A673 (cell line): Measurements from ENCODE around the gene PCID2. TPM values are rescaled to one million over a fixed set of nuclear protein-coding genes. Genes with fewer than 3 reads are reported as not detected.

Experiments
- BruUV-seq: library from RNA; stranded (reverse); fragments of 400-500 nt; replicated peaks from 2 replicates; lab custom pipeline; 2021; lab: Mats Ljungman, UMichigan
- CTCF ChIA-PET: fragments of 300-600 bp; sonication (Branson Sonifier 250); formaldehyde crosslinking; loops from one replicate; lab custom pipeline; 2022; ENCODE audit warnings: antibody characterized with exemption; lab: Charles Lee
- POLR2A ChIA-PET: fragments of 300-600 bp; sonication (Branson Sonifier 250); formaldehyde crosslinking; loops from one replicate; lab custom pipeline; 2022; ENCODE audit warnings: antibody characterized with exemption; ENCODE audit not compliant: low non-redundant PET; lab: Charles Lee
- DNase-seq: peaks from one replicate; pipeline ENCODE4 v3.0.0-alpha.2; 2015; ENCODE audit warnings: low spot score
- H3K27ac ChIP-seq: fragments of 200-600 bp; sonication (generic); 2 replicates; pipeline ENCODE4 v1.5.1; 2016; ENCODE audit warnings: mixed run types, low read depth, mild to moderate bottlenecking, mixed read lengths, antibody characterized with exemption, low read length; ENCODE audit not compliant: poor library complexity, severe bottlenecking
- H3K27me3 ChIP-seq: fragments of 200-600 bp; sonication (generic); replicated peaks from 2 replicates; pipeline ENCODE4 v1.6.1; 2017; ENCODE audit warnings: mixed run types, low read depth, mild to moderate bottlenecking, mixed read lengths, antibody characterized with exemption, low read length; ENCODE audit not compliant: insufficient read depth, poor library complexity
- H3K36me3 ChIP-seq: fragments of 200-600 bp; sonication (generic); 2 replicates; pipeline ENCODE4 v1.6.1; 2016; ENCODE audit warnings: mixed run types, mild to moderate bottlenecking, mixed read lengths, antibody characterized with exemption, low read length; ENCODE audit not compliant: insufficient read depth, poor library complexity, severe bottlenecking
- H3K4me1 ChIP-seq: fragments of 200-600 bp; sonication (generic); 2 replicates; pipeline ENCODE4 v1.6.1; 2017; ENCODE audit warnings: mixed run types, mild to moderate bottlenecking, mixed read lengths, antibody characterized with exemption, low read length; ENCODE audit not compliant: insufficient read depth, poor library complexity, severe bottlenecking
- H3K4me3 ChIP-seq: fragments of 200-600 bp; sonication (generic); 2 replicates; pipeline ENCODE4 v1.5.1; 2016; ENCODE audit warnings: low read depth, mixed run types, mild to moderate bottlenecking, mixed read lengths, low read length; ENCODE audit not compliant: poor library complexity, severe bottlenecking
- H3K9me3 ChIP-seq: fragments of 200-600 bp; sonication (generic); 2 replicates; pipeline ENCODE4 v1.6.1; 2016; ENCODE audit warnings: mixed run types, low read depth, mild to moderate bottlenecking, mixed read lengths, antibody characterized with exemption, low read length; ENCODE audit not compliant: poor library complexity, severe bottlenecking
- CTCF ChIP-seq: fragments of 300-800, 200-600 bp; sonication (generic); conservative IDR thresholded peaks from 2 replicates; pipeline ENCODE4 v1.5.1; 2017; ENCODE audit warnings: low read depth, mild to moderate bottlenecking, antibody characterized with exemption, low read length, moderate library complexity, mixed read lengths
- EZH2 ChIP-seq: fragments of 200-600 bp; sonication (generic); IDR thresholded peaks from 2 replicates; pipeline ENCODE4 v1.6.1; 2017; ENCODE audit warnings: borderline replicate concordance, low read depth, mild to moderate bottlenecking, mixed read lengths, antibody characterized with exemption, low read length; ENCODE audit not compliant: poor library complexity, severe bottlenecking
- intact Hi-C: fragments of 100-400 bp; cut with micrococcal nuclease; formaldehyde crosslinking; loops from one replicate; pipeline ENCODE4 v1.10.0; 2022; ENCODE audit not compliant: unreplicated experiment
- total RNA-seq: library from RNA; stranded (reverse); gene quantifications from 2 replicates; pipeline ENCODE4 v1.2.3, GENCODE V29; 2021

PCID2 gene
- total RNA-seq, 1 experiment from 2014 or later = 67.5 TPM

GRCh38 chr13:113239986-113240385 lies 31.5 kb upstream of the PCID2 start:
- Histone ChIP-seq H3K4me1 (no peaks in the 10 kb centered on the region), H3K27me3 (no peaks in the 10 kb centered on the region), H3K36me3 (peaks cover 26% of the 10 kb centered on the region), H3K27ac (no peak overlapping the region), H3K9me3 (no peaks in the 10 kb centered on the region), H3K4me3 (no peak overlapping the region)
- TF ChIP-seq CTCF (no peak), EZH2 (no peak)
- POLR2A ChIA-PET = no interaction called here
- no TSS peak for BruUV-seq
- DNase-seq = no peak
- intact Hi-C loops = no loop called here
- CTCF ChIA-PET = no interaction called here

GRCh38 chr13:113239357-113239756 lies 30.9 kb upstream of the PCID2 start:
- no peaks in the 10 kb centered on the region for H3K9me3 ChIP-seq
- no TSS peak for BruUV-seq
- intact Hi-C loops = no loop called here
- H3K4me1 ChIP-seq = no peaks in the 10 kb centered on the region
- no peaks in the 10 kb centered on the region for H3K27me3 ChIP-seq
- no peak overlapping the region for H3K4me3 ChIP-seq
- TF ChIP-seq EZH2 (no peak), CTCF (no peak)
- POLR2A ChIA-PET = no interaction called here
- H3K36me3 ChIP-seq = peaks cover 24% of the 10 kb centered on the region
- no peak overlapping the region for H3K27ac ChIP-seq
- CTCF ChIA-PET = no interaction called here
- DNase-seq = no peak

GRCh38 chr13:113238536-113238935 lies 30.1 kb upstream of the PCID2 start:
- no peak overlapping the region for H3K27ac ChIP-seq
- DNase-seq = no peak
- no peak overlapping the region for H3K4me3 ChIP-seq
- peaks cover 19% of the 10 kb centered on the region for H3K36me3 ChIP-seq
- ChIA-PET POLR2A (no interaction called here), CTCF (no interaction called here)
- no peaks in the 10 kb centered on the region for H3K9me3 ChIP-seq
- intact Hi-C loops = no loop called here
- TF ChIP-seq EZH2 (no peak), CTCF (no peak)
- H3K27me3 ChIP-seq = no peaks in the 10 kb centered on the region
- H3K4me1 ChIP-seq = no peaks in the 10 kb centered on the region
- no TSS peak for BruUV-seq
